ENCODE results near the gene ST6GALNAC3. TPM values are rescaled to one million over a fixed set of nuclear protein-coding genes. Genes with fewer than 3 reads are reported as not detected.

The ST6GALNAC3 gene
- total and polyA plus RNA-seq, 3 donors from 2014 or later: 0.46 to 0.87 (median 0.74) TPM

GRCh38 chr1:76267631-76268030, 193.1 kb downstream of the ST6GALNAC3 start:
- no peak for TF ChIP-seq POLR2A (IDR thresholded peaks at IDR 0.05)
- TF ChIP-seq, protein P1, sequence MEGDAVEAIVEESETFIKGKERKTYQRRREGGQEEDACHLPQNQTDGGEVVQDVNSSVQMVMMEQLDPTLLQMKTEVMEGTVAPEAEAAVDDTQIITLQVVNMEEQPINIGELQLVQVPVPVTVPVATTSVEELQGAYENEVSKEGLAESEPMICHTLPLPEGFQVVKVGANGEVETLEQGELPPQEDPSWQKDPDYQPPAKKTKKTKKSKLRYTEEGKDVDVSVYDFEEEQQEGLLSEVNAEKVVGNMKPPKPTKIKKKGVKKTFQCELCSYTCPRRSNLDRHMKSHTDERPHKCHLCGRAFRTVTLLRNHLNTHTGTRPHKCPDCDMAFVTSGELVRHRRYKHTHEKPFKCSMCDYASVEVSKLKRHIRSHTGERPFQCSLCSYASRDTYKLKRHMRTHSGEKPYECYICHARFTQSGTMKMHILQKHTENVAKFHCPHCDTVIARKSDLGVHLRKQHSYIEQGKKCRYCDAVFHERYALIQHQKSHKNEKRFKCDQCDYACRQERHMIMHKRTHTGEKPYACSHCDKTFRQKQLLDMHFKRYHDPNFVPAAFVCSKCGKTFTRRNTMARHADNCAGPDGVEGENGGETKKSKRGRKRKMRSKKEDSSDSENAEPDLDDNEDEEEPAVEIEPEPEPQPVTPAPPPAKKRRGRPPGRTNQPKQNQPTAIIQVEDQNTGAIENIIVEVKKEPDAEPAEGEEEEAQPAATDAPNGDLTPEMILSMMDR (IDR thresholded peaks at IDR 0.05): no peak
- Histone ChIP-seq H3K36me3 (ENCODE audit: low read depth, missing control alignments) (no peaks in the 10 kb centered on the region), H3K27me3 (no peaks in the 10 kb centered on the region), H3K4me3 (no peak overlapping the region), H3K9me3 (no peaks in the 10 kb centered on the region), H3K4me1 (no peaks in the 10 kb centered on the region), H3K27ac (no peak overlapping the region)
- intact Hi-C loops (cut with DNase I; ENCODE audit: low total_unique reads): no loop called here
- WGBS, 2 donors: 89 to 95% methylated on average over 2 of the region's 2 CpGs
- no peak for DNase-seq

DNA sequence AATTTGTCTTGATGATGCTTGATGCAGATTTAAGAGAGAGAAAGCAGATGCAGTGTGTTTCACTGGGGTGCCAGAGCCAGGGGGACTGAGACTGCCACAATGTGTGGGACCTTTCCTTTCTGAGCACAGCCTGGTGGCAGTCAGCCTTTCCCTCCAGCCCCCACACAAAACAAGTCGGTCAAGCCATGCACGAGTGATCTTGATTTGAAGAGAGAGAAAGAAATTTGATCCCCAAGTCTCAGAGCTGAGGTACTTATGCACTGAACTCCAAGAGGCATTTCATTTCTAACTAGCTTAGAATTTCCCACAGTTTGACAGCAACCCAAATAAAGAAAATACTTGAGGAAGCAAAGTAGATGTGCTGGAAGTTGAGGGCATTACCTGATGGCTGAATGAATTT, 193.8 kb downstream of the ST6GALNAC3 start:
- no peak overlapping the region for H3K4me3 ChIP-seq
- intact Hi-C loops (cut with DNase I; ENCODE audit: low total_unique reads): no loop called here
- 50 to 52% methylated on average over 2 of the region's 2 CpGs for WGBS, 2 donors
- no peaks in the 10 kb centered on the region for H3K36me3 ChIP-seq (ENCODE audit: low read depth, missing control alignments)
- DNase-seq: no peak
- no peaks in the 10 kb centered on the region for H3K27me3 ChIP-seq
- no peak overlapping the region for H3K27ac ChIP-seq
- H3K9me3 ChIP-seq: no peaks in the 10 kb centered on the region
- TF ChIP-seq, protein P1 (IDR thresholded peaks at IDR 0.05): no peak
- no peak for TF ChIP-seq POLR2A (IDR thresholded peaks at IDR 0.05)
- no peaks in the 10 kb centered on the region for H3K4me1 ChIP-seq

GRCh38 chr1:76269155-76269554, 194.6 kb downstream of the ST6GALNAC3 start:
- Histone ChIP-seq H3K9me3 (no peaks in the 10 kb centered on the region), H3K4me3 (no peak overlapping the region), H3K4me1 (no peaks in the 10 kb centered on the region), H3K27ac (no peak overlapping the region), H3K27me3 (no peaks in the 10 kb centered on the region), H3K36me3 (ENCODE audit: low read depth, missing control alignments) (no peaks in the 10 kb centered on the region)
- DNase-seq: no peak
- 38 to 56% methylated on average over 2 of the region's 2 CpGs for WGBS, 2 donors
- intact Hi-C loops (cut with DNase I; ENCODE audit: low total_unique reads): no loop called here
- TF ChIP-seq POLR2A (IDR thresholded peaks at IDR 0.05): no peak
- TF ChIP-seq, protein P1 (IDR thresholded peaks at IDR 0.05): no peak

DNA sequence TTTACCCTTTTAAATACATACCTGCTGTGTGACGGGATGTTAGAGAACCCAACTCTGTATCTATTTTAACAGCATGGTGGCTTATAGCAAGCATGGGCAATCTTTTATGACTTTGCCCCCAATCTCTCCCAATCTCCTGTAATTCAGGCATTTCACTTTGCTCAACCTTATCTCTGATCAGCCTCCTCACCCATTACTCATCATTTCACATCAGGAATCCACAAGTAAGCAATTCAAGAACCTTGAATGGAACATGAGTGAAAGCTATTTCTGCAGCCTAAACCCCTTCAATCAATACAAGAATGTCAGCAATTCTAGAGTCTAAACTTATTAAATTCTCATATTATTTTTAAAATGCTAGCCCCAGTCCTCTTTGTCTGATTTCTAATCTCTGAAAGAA, 199.8 kb downstream of the ST6GALNAC3 start:
- WGBS, 2 donors: 93 to 95% methylated on average over 1 of the region's 1 CpG
- Histone ChIP-seq H3K4me3 (no peak overlapping the region), H3K36me3 (ENCODE audit: low read depth, missing control alignments) (no peaks in the 10 kb centered on the region), H3K9me3 (no peaks in the 10 kb centered on the region), H3K4me1 (no peaks in the 10 kb centered on the region), H3K27me3 (no peaks in the 10 kb centered on the region), H3K27ac (no peak overlapping the region)
- TF ChIP-seq, protein P1 (IDR thresholded peaks at IDR 0.05): no peak
- TF ChIP-seq POLR2A (IDR thresholded peaks at IDR 0.05): no peak
- intact Hi-C loops (cut with DNase I; ENCODE audit: low total_unique reads): no loop called here
- no peak for DNase-seq

GRCh38 chr1:76274718-76275117, 200.2 kb downstream of the ST6GALNAC3 start:
- no peak overlapping the region for H3K27ac ChIP-seq
- H3K4me1 ChIP-seq: no peaks in the 10 kb centered on the region
- no peak for TF ChIP-seq POLR2A (IDR thresholded peaks at IDR 0.05)
- TF ChIP-seq, protein P1 (IDR thresholded peaks at IDR 0.05): no peak
- no peaks in the 10 kb centered on the region for H3K36me3 ChIP-seq (ENCODE audit: low read depth, missing control alignments)
- no peak overlapping the region for H3K4me3 ChIP-seq
- intact Hi-C loops (cut with DNase I; ENCODE audit: low total_unique reads): no loop called here
- H3K9me3 ChIP-seq: no peaks in the 10 kb centered on the region
- WGBS, 2 donors: 64 to 76% methylated on average over 3 of the region's 3 CpGs
- H3K27me3 ChIP-seq: no peaks in the 10 kb centered on the region
- DNase-seq: no peak

Data from testis (tissue), 3 donors.